ENCODE measurements around the gene C9. TPM values are rescaled to one million over a fixed set of nuclear protein-coding genes. Genes with fewer than 3 reads are reported as not detected.
A peak's percentile ranks its signal among the peaks of the same experiment; 100 is the strongest.
"Not testable (repeated sequence)": the region's sequence is repeated elsewhere in the genome, so short reads cannot be mapped to it uniquely, and the experiment has no call there.

The C9 gene
- total and polyA plus RNA-seq, 8 donors: 0.58 TPM; not detected in 7

GRCh38 chr5:39337252-39337915 lies 26.9 kb downstream of the C9 start:
- intact Hi-C loops (cut with DNase I): no loop called here
- Histone ChIP-seq H3K27ac (no peak overlapping the region), H3K4me1 (no peaks in the 10 kb centered on the region), H3K36me3 (no peaks in the 10 kb centered on the region), H3K9me3 (no peaks in the 10 kb centered on the region), H3K27me3 (no peaks in the 10 kb centered on the region), H3K4me3 (no peak overlapping the region)
- no peak for TF ChIP-seq CTCF (IDR thresholded peaks at IDR 0.05)
- ATAC-seq (no peak), DNase-seq (no peak)

GRCh38 chr5:39334296-39334695 lies 30.0 kb downstream of the C9 start:
- H3K27ac ChIP-seq; H3K36me3 ChIP-seq; ATAC-seq; H3K9me3 ChIP-seq; H3K27me3 ChIP-seq; H3K4me3 ChIP-seq; intact Hi-C loops (cut with DNase I); H3K4me1 ChIP-seq: not testable (repeated sequence)
- DNase-seq: peak in 1 of 4 donors; percentile 49

- no peaks in the 10 kb centered on the region for H3K4me1 ChIP-seq
- H3K9me3 ChIP-seq: no peaks in the 10 kb centered on the region
- H3K4me3 ChIP-seq: no peak overlapping the region
- H3K27me3 ChIP-seq: no peaks in the 10 kb centered on the region
- no peak for ATAC-seq
- no peak for DNase-seq
- intact Hi-C loops (cut with DNase I): no loop called here
- TF ChIP-seq CTCF (IDR thresholded peaks at IDR 0.05): no peak
- H3K27ac ChIP-seq: no peak overlapping the region
- no peaks in the 10 kb centered on the region for H3K36me3 ChIP-seq
Observed at GRCh38 chr5:39333104-39333503, 31.2 kb downstream of the C9 start.

- ATAC-seq: no peak
- Histone ChIP-seq H3K27me3 (no peaks in the 10 kb centered on the region), H3K4me3 (no peak overlapping the region), H3K27ac (no peak overlapping the region), H3K9me3 (no peaks in the 10 kb centered on the region), H3K4me1 (no peaks in the 10 kb centered on the region), H3K36me3 (no peaks in the 10 kb centered on the region)
- no peak for TF ChIP-seq CTCF (IDR thresholded peaks at IDR 0.05)
- peak in 2 of 4 donors; percentile 40 to 45 for DNase-seq
- intact Hi-C loops (cut with DNase I): no loop called here
Observed at GRCh38 chr5:39331861-39332381, 32.4 kb downstream of the C9 start.

GRCh38 chr5:39328731-39329130 lies 35.6 kb downstream of the C9 start:
- no peak for TF ChIP-seq CTCF (IDR thresholded peaks at IDR 0.05)
- intact Hi-C loops (cut with DNase I): no loop called here
- Histone ChIP-seq H3K27ac (no peak overlapping the region), H3K4me1 (no peaks in the 10 kb centered on the region), H3K27me3 (no peaks in the 10 kb centered on the region), H3K4me3 (no peak overlapping the region), H3K36me3 (no peaks in the 10 kb centered on the region), H3K9me3 (no peaks in the 10 kb centered on the region)
- no peak for DNase-seq
- ATAC-seq: no peak

- ATAC-seq: no peak
- H3K4me1 ChIP-seq: no peaks in the 10 kb centered on the region
- H3K27ac ChIP-seq: no peak overlapping the region
- no peak for DNase-seq
- H3K27me3 ChIP-seq: no peaks in the 10 kb centered on the region
- no peak for TF ChIP-seq CTCF (IDR thresholded peaks at IDR 0.05)
- no peaks in the 10 kb centered on the region for H3K9me3 ChIP-seq
- no peak overlapping the region for H3K4me3 ChIP-seq
- intact Hi-C loops (cut with DNase I): no loop called here
- no peaks in the 10 kb centered on the region for H3K36me3 ChIP-seq
Observed at GRCh38 chr5:39323542-39323941, 40.8 kb downstream of the C9 start.

All from left lung (tissue), 10 donors.